ENCODE results near the gene CHSY1. TPM values are rescaled to one million over a fixed set of nuclear protein-coding genes. Genes with fewer than 3 reads are reported as not detected.
A peak's percentile ranks its signal among the peaks of the same experiment; 100 is the strongest.

Gene CHSY1
- total and polyA plus RNA-seq, 3 donors from 2014 or later = 20.0 to 36.1 (median 31.1) TPM

GRCh38 chr15:101276501-101277037, 24.7 kb upstream of the CHSY1 start:
- intact Hi-C loops (cut with DNase I; ENCODE audit: low total_unique reads) = no loop called here
- 6 to 9% methylated on average over 14 of the region's 14 CpGs for WGBS, 2 donors
- TF ChIP-seq POLR2A (IDR thresholded peaks at IDR 0.05) (no peak), CTCF (IDR thresholded peaks at IDR 0.05) (peak; percentile 21 to 37 (median 22))

GRCh38 chr15:101275018-101275417, 23.2 kb upstream of the CHSY1 start:
- intact Hi-C loops (cut with DNase I; ENCODE audit: low total_unique reads) = no loop called here
- H3K27me3 ChIP-seq = no peaks in the 10 kb centered on the region
- H3K4me3 ChIP-seq = no peak overlapping the region
- H3K27ac ChIP-seq = no peak overlapping the region
- TF ChIP-seq CTCF (IDR thresholded peaks at IDR 0.05) = no peak
- no peak for TF ChIP-seq POLR2A (IDR thresholded peaks at IDR 0.05)
- no peak for DNase-seq
- peaks cover 31% of the 10 kb centered on the region for H3K4me1 ChIP-seq
- peaks cover 5% of the 10 kb centered on the region for H3K36me3 ChIP-seq (ENCODE audit: low read depth, missing control alignments)
- no peaks in the 10 kb centered on the region for H3K9me3 ChIP-seq
- 76 to 91% methylated on average over 5 of the region's 5 CpGs for WGBS, 2 donors

More at GRCh38 chr15:101276501-101277037, 24.7 kb upstream of the CHSY1 start:
- no peak for DNase-seq
- Histone ChIP-seq H3K4me1 (peaks cover 33% of the 10 kb centered on the region), H3K27ac (peak overlapping the region; percentile 77 to 93), H3K36me3 (ENCODE audit: low read depth, missing control alignments) (no peaks in the 10 kb centered on the region), H3K4me3 (peak overlapping the region; percentile 70 to 94), H3K9me3 (no peaks in the 10 kb centered on the region), H3K27me3 (no peaks in the 10 kb centered on the region)

- no peak for DNase-seq
- Histone ChIP-seq H3K9me3 (no peaks in the 10 kb centered on the region), H3K27ac (no peak overlapping the region), H3K27me3 (no peaks in the 10 kb centered on the region), H3K4me1 (peaks cover 17% of the 10 kb centered on the region), H3K36me3 (ENCODE audit: low read depth, missing control alignments) (peaks cover 5% of the 10 kb centered on the region), H3K4me3 (no peak overlapping the region)
- intact Hi-C loops (cut with DNase I; ENCODE audit: low total_unique reads) = no loop called here
- no peak for TF ChIP-seq POLR2A (IDR thresholded peaks at IDR 0.05)
- TF ChIP-seq CTCF (IDR thresholded peaks at IDR 0.05) = no peak
- WGBS, 2 donors = 75 to 86% methylated on average over 5 of the region's 5 CpGs
Observed at GRCh38 chr15:101273534-101273933, 21.7 kb upstream of the CHSY1 start.

GRCh38 chr15:101272584-101272983, 20.7 kb upstream of the CHSY1 start:
- 91 to 92% methylated on average over 9 of the region's 9 CpGs for WGBS, 2 donors
- TF ChIP-seq CTCF (IDR thresholded peaks at IDR 0.05) = no peak
- no peak for TF ChIP-seq POLR2A (IDR thresholded peaks at IDR 0.05)

More at GRCh38 chr15:101272584-101272983, 20.7 kb upstream of the CHSY1 start:
- intact Hi-C loops (cut with DNase I; ENCODE audit: low total_unique reads) = no loop called here
- no peak for DNase-seq
- H3K9me3 ChIP-seq = no peaks in the 10 kb centered on the region
- H3K4me1 ChIP-seq = peaks cover 9% of the 10 kb centered on the region
- no peak overlapping the region for H3K27ac ChIP-seq
- no peaks in the 10 kb centered on the region for H3K27me3 ChIP-seq
- H3K4me3 ChIP-seq = no peak overlapping the region
- H3K36me3 ChIP-seq (ENCODE audit: low read depth, missing control alignments) = peaks cover 5% of the 10 kb centered on the region

Measured in testis (tissue), 3 donors.